ENCODE measurements around the gene ADAR. TPM values are rescaled to one million over a fixed set of nuclear protein-coding genes. Genes with fewer than 3 reads are reported as not detected.

Gene ADAR, protein sequence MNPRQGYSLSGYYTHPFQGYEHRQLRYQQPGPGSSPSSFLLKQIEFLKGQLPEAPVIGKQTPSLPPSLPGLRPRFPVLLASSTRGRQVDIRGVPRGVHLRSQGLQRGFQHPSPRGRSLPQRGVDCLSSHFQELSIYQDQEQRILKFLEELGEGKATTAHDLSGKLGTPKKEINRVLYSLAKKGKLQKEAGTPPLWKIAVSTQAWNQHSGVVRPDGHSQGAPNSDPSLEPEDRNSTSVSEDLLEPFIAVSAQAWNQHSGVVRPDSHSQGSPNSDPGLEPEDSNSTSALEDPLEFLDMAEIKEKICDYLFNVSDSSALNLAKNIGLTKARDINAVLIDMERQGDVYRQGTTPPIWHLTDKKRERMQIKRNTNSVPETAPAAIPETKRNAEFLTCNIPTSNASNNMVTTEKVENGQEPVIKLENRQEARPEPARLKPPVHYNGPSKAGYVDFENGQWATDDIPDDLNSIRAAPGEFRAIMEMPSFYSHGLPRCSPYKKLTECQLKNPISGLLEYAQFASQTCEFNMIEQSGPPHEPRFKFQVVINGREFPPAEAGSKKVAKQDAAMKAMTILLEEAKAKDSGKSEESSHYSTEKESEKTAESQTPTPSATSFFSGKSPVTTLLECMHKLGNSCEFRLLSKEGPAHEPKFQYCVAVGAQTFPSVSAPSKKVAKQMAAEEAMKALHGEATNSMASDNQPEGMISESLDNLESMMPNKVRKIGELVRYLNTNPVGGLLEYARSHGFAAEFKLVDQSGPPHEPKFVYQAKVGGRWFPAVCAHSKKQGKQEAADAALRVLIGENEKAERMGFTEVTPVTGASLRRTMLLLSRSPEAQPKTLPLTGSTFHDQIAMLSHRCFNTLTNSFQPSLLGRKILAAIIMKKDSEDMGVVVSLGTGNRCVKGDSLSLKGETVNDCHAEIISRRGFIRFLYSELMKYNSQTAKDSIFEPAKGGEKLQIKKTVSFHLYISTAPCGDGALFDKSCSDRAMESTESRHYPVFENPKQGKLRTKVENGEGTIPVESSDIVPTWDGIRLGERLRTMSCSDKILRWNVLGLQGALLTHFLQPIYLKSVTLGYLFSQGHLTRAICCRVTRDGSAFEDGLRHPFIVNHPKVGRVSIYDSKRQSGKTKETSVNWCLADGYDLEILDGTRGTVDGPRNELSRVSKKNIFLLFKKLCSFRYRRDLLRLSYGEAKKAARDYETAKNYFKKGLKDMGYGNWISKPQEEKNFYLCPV
- total RNA-seq: 108 TPM

DNA sequence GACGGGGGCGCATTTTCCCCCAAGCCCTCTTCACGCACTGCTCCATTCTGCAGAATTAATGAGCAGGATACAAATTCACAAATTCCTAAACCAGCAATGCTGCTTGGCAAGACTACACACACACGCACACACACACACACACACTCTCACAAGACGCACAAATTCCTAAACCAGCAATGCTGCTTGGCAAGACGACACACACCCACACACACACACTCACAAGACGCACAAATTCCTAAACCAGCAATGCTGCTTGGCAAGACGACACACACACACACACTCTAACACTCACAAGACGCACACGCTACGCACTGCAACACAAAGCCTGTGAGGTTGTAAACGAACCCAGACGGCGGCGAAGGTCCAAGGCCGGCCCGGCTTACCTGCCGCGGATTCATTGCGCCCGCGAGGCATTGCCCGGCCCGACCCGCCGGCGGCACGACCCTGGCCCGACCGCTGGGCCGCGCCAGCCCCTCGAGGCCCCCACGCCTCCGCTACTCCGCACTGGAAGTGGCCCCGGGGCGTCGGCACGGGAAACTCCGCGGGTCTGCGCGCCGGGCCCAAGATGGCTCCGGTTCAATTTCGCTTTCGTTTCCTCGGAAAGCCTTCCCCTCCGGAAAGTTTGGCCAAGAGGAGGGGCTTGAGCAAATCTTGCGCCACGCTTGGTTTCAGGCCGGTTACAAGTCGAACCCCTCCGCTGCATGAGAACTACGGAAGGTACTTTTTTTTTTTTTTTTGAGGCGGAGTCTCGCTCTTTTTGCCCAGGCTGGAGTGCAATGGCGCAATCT, at the start of gene ADAR:
Gene ADAR (minus strand): TSS at position 578 of the 788 bp plus-strand sequence. CDS start 180 bp downstream, at position 398.

DNA sequence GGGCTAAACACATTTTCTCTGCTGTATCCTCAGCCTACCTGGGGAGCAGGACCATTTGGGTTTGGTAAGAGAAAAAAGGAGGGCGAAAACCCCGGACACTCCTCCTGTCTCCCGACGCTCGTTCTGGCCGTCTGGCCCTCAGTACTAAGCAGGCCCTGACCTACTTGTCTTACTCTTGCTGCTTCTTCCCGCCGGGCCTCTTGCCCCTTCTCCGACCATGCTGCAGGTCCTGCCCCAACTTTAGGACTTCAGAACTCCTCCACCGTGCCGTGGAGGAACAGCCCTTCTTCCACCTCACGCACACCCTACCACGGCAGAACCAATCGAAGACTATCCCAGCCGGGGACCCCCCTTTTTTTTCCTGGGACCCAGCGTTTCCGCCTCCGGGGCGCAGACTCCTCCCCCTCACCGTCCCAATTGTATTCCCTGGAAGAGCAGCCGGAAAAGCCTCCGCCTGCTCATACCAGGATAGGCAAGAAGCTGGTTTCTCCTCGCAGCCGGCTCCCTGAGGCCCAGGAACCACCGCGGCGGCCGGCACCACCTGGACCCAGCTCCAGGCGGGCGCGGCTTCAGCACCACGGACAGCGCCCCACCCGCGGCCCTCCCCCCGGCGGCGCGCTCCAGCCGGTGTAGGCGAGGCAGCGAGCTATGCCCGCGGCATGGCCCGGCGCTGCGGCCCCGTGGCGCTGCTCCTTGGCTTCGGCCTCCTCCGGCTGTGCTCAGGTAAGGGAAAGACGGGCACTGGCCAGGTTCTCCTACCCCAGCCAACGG, 40.4 kb downstream of the ADAR start, which contains the start of gene CHRNB2:
Gene CHRNB2 (plus strand): TSS at position 393 of the 771 bp plus-strand sequence. CDS start 267 bp downstream, at position 660.

DNA sequence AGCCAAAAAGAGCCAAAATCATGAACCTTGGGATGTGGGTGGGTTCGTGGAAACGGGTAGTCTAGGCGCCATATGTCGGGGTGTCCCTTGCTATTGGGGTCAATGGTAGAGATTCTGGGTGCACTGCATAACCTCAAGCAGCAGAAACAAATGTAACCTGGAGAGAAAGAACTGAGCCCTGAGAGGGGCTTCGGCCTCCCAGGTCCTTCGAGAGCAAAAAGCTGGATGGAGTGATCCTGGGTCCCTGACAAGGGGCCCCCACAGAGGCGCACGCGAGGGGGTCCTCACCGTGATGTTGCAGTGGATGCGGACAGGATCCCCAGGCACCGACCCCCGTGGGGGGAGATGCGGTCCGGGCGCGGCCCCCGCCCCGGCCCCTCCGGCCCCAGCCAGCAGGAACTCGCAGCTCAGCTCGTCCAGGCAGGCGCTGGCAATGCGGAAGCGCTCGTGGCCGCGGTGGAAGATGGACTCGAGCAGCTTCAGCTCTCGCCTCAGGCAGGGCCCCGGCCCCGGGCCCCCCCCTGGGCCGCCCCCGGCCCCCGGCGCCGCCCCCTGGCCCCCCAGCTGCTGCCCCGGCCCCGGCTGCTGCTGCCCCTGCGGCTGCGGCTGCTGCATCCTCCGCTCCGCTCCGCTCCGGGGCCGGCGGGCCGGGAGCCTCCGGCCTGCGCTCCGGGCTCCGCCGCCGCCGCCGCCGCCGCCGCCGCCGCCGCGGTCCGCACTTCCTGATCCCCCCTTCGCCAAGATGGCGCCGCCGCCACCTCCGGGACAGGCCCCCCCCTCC, 49.9 kb downstream of the ADAR start, which contains the start of gene UBE2Q1:
Gene UBE2Q1 (minus strand): TSS at position 724 of the 781 bp plus-strand sequence. CDS start 109 bp downstream, at position 615.

Other genes starting within 250 kb of the ADAR start
- gene IL6R, start 202.8 kb downstream of the ADAR start, total RNA-seq: 3.9 TPM
- 0.46 TPM for gene TDRD10, start 106.0 kb downstream of the ADAR start, total RNA-seq
- 2.5 TPM for gene SHE, start 105.8 kb downstream of the ADAR start, total RNA-seq
- gene UBE2Q1, start 49.5 kb downstream of the ADAR start, total RNA-seq: 26.3 TPM
- 31.6 TPM for gene CHRNB2, start 40.4 kb downstream of the ADAR start, total RNA-seq

Measured in diencephalon (tissue), 1 donor.